Type B pancreatic cell (in vitro differentiated cells): Measurements from ENCODE around the gene ADRA2B. TPM values are rescaled to one million over a fixed set of nuclear protein-coding genes. Genes with fewer than 3 reads are reported as not detected.

Experiments
- DNase-seq: peaks from one replicate; pipeline ENCODE4 v3.0.0; 2021; ENCODE audit warnings: mixed read lengths; ENCODE audit not compliant: unreplicated experiment; ENCODE audit errors: extremely low spot score
- H3K27ac Mint-ChIP-seq: 2 replicates; pipeline ENCODE4 v1.8.0; 2021; ENCODE audit warnings: mild to moderate bottlenecking, mixed read lengths
- H3K27me3 Mint-ChIP-seq: 2 replicates; pipeline ENCODE4 v1.8.0; 2021; ENCODE audit warnings: mixed read lengths
- H3K36me3 Mint-ChIP-seq: 2 replicates; pipeline ENCODE4 v1.8.0; 2021; ENCODE audit warnings: mixed read lengths
- H3K4me1 Mint-ChIP-seq: one replicate; pipeline ENCODE4 v1.8.0; 2021; ENCODE audit warnings: mixed read lengths; ENCODE audit not compliant: unreplicated experiment
- H3K4me3 Mint-ChIP-seq: 2 replicates; pipeline ENCODE4 v1.8.0; 2021; ENCODE audit warnings: mild to moderate bottlenecking, mixed read lengths
- H3K9me3 Mint-ChIP-seq: 2 replicates; pipeline ENCODE4 v1.8.0; 2021; ENCODE audit warnings: mixed read lengths
- CTCF ChIP-seq: fragments of 200-600 bp; sonication (generic); conservative IDR thresholded peaks from 2 replicates; pipeline ENCODE4 v1.5.0; 2021; ENCODE audit warnings: antibody characterized with exemption, mild to moderate bottlenecking
- total RNA-seq: library from RNA; stranded (reverse); gene quantifications from 2 replicates; pipeline ENCODE4 v1.2.1, GENCODE V29; 2021; ENCODE audit warnings: low replicate concordance

The ADRA2B gene
- total RNA-seq, 1 donor from 2014 or later: 2.4 TPM

GRCh38 chr2:96092951-96093350 is 23.4 kb downstream of the ADRA2B start:
- peaks cover 5% of the 10 kb centered on the region for H3K36me3 Mint-ChIP-seq
- no peak overlapping the region for H3K4me3 Mint-ChIP-seq
- TF ChIP-seq CTCF: no peak
- H3K4me1 Mint-ChIP-seq: peaks cover 15% of the 10 kb centered on the region
- DNase-seq: no peak
- no peaks in the 10 kb centered on the region for H3K27me3 Mint-ChIP-seq
- H3K27ac Mint-ChIP-seq: no peak overlapping the region
- H3K9me3 Mint-ChIP-seq: peaks cover 5% of the 10 kb centered on the region

GRCh38 chr2:96092573-96092877 is 23.8 kb downstream of the ADRA2B start:
- no peaks in the 10 kb centered on the region for H3K27me3 Mint-ChIP-seq
- H3K36me3 Mint-ChIP-seq: peaks cover 5% of the 10 kb centered on the region
- H3K4me3 Mint-ChIP-seq: no peak overlapping the region
- no peak for DNase-seq
- peaks cover 5% of the 10 kb centered on the region for H3K9me3 Mint-ChIP-seq
- peak overlapping the region; percentile 56 for H3K27ac Mint-ChIP-seq
- TF ChIP-seq CTCF: no peak
- peaks cover 15% of the 10 kb centered on the region for H3K4me1 Mint-ChIP-seq

- DNase-seq: no peak
- Mint-ChIP-seq H3K27me3 (no peaks in the 10 kb centered on the region), H3K9me3 (peaks cover 5% of the 10 kb centered on the region), H3K27ac (peak overlapping the region; percentile 56), H3K4me1 (peaks cover 15% of the 10 kb centered on the region), H3K36me3 (peaks cover 5% of the 10 kb centered on the region), H3K4me3 (no peak overlapping the region)
- no peak for TF ChIP-seq CTCF
Measured at GRCh38 chr2:96091711-96092572, 24.4 kb downstream of the ADRA2B start.

- DNase-seq: no peak
- Mint-ChIP-seq H3K27ac (no peak overlapping the region), H3K36me3 (peaks cover 5% of the 10 kb centered on the region), H3K4me3 (no peak overlapping the region), H3K9me3 (peaks cover 5% of the 10 kb centered on the region), H3K27me3 (no peaks in the 10 kb centered on the region), H3K4me1 (peaks cover 15% of the 10 kb centered on the region)
- TF ChIP-seq CTCF: no peak
Measured at GRCh38 chr2:96091141-96091710, 25.1 kb downstream of the ADRA2B start.

- Mint-ChIP-seq H3K27ac (peak overlapping the region; percentile 70), H3K36me3 (peaks cover 2% of the 10 kb centered on the region), H3K4me3 (no peak overlapping the region), H3K9me3 (peaks cover 2% of the 10 kb centered on the region), H3K27me3 (no peaks in the 10 kb centered on the region), H3K4me1 (peaks cover 14% of the 10 kb centered on the region)
- no peak for TF ChIP-seq CTCF
- DNase-seq: peak; percentile 50
Measured at GRCh38 chr2:96090196-96090926, 26.0 kb downstream of the ADRA2B start.
